Gastrocnemius medialis (tissue), 4 donors: Measurements from ENCODE around the gene NRXN2.

Experiments used
- POLR2A ChIP-seq, 2 donors: fragments of 450-650 bp; IDR thresholded peaks; one replicate each; pipeline ENCODE4 v1.6.1; 2017; ENCODE audit warnings: antibody characterized with exemption in 2 of 2, mild to moderate bottlenecking in 2 of 2, moderate library complexity in 2 of 2
- TF ChIP-seq, protein P1 (sequence below), 5 experiments: fragments of 450-650 bp in 3 of 5; fragments of 200-600 bp in 2 of 5; sonication (generic) in 2 of 5; IDR thresholded peaks in 4 of 5; conservative IDR thresholded peaks in 1 of 5; 1 replicate in 4 of 5; 2 replicates in 1 of 5; pipeline ENCODE4 v1.5.1; 2016 to 2019; ENCODE audit warnings: antibody characterized with exemption in 5 of 5, mild to moderate bottlenecking in 3 of 5, moderate library complexity in 3 of 5

DNA sequence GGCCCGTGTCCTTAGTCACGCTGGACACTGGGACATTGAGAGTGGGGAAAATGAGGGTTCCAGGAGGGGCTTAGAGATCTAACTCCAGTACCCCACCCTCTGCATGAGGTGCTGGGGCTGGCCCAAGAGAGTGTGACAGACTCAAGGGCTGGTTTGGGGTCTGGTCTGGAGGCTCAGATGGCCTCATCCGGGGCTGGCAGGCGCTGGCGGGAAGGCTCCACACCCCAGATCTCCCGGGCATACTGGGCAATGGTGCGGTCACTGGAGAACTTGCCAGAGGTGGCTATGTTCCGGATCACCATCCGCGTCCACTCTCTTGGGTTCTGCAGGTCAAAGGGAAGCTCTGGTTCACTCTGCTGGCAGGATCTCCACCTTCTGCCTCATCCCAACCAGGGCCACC, 23.5 kb upstream of the NRXN2 start:
- TF ChIP-seq, protein P1, sequence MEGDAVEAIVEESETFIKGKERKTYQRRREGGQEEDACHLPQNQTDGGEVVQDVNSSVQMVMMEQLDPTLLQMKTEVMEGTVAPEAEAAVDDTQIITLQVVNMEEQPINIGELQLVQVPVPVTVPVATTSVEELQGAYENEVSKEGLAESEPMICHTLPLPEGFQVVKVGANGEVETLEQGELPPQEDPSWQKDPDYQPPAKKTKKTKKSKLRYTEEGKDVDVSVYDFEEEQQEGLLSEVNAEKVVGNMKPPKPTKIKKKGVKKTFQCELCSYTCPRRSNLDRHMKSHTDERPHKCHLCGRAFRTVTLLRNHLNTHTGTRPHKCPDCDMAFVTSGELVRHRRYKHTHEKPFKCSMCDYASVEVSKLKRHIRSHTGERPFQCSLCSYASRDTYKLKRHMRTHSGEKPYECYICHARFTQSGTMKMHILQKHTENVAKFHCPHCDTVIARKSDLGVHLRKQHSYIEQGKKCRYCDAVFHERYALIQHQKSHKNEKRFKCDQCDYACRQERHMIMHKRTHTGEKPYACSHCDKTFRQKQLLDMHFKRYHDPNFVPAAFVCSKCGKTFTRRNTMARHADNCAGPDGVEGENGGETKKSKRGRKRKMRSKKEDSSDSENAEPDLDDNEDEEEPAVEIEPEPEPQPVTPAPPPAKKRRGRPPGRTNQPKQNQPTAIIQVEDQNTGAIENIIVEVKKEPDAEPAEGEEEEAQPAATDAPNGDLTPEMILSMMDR (IDR thresholded peaks at IDR 0.05 in 4 of 5, conservative IDR thresholded peaks at IDR 0.05 in 1 of 5): no peak
- TF ChIP-seq POLR2A (IDR thresholded peaks at IDR 0.05): no peak
